Measurements from ENCODE around the gene MMP17. TPM values are rescaled to one million over a fixed set of nuclear protein-coding genes. Genes with fewer than 3 reads are reported as not detected.
A peak's percentile ranks its signal among the peaks of the same experiment; 100 is the strongest.

MMP17 gene
- total and polyA plus RNA-seq, 8 donors: 0.58 to 21.5 (median 2.5) TPM

DNA sequence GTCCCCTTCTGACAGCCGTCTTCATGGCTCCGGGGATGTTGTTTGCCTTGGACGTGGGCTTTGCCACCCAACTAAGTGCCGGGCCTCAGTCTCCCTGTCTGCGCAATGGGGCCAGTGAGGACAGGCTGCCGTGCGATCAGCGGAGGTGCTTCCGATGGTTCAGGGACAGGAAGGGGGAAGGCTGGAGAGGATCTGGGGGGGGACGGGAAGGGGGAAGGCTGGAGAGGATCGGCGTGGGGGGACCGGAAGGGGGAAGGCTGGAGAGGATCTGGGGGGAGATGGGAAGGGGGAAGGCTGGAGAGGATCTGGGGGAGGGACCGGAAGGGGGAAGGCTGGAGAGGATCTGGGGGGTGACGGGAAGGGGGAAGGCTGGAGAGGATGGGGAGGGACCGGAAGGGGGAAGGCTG is 3.4 kb downstream of the MMP17 start:
- Histone ChIP-seq H3K27me3 (peaks cover 0 to 4% (median 0%) of the 10 kb centered on the region in 4 donors), H3K4me1 (peaks cover 0 to 23% (median 0%) of the 10 kb centered on the region in 3 donors), H3K27ac (no peak overlapping the region), H3K4me3 (peak overlapping the region in 1 of 4 donors; percentile 26), H3K36me3 (no peaks in the 10 kb centered on the region), H3K9me3 (no peaks in the 10 kb centered on the region)
- FAIRE-seq (no peak), DNase-seq (no peak), ATAC-seq (no peak)
- TF ChIP-seq, protein P1, sequence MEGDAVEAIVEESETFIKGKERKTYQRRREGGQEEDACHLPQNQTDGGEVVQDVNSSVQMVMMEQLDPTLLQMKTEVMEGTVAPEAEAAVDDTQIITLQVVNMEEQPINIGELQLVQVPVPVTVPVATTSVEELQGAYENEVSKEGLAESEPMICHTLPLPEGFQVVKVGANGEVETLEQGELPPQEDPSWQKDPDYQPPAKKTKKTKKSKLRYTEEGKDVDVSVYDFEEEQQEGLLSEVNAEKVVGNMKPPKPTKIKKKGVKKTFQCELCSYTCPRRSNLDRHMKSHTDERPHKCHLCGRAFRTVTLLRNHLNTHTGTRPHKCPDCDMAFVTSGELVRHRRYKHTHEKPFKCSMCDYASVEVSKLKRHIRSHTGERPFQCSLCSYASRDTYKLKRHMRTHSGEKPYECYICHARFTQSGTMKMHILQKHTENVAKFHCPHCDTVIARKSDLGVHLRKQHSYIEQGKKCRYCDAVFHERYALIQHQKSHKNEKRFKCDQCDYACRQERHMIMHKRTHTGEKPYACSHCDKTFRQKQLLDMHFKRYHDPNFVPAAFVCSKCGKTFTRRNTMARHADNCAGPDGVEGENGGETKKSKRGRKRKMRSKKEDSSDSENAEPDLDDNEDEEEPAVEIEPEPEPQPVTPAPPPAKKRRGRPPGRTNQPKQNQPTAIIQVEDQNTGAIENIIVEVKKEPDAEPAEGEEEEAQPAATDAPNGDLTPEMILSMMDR (IDR thresholded peaks at IDR 0.05): no peak
- WGBS, 2 donors: 43 to 58% methylated on average over 16 of the region's 16 CpGs
- intact Hi-C loops (cut with DNase I): no loop called here

DNA sequence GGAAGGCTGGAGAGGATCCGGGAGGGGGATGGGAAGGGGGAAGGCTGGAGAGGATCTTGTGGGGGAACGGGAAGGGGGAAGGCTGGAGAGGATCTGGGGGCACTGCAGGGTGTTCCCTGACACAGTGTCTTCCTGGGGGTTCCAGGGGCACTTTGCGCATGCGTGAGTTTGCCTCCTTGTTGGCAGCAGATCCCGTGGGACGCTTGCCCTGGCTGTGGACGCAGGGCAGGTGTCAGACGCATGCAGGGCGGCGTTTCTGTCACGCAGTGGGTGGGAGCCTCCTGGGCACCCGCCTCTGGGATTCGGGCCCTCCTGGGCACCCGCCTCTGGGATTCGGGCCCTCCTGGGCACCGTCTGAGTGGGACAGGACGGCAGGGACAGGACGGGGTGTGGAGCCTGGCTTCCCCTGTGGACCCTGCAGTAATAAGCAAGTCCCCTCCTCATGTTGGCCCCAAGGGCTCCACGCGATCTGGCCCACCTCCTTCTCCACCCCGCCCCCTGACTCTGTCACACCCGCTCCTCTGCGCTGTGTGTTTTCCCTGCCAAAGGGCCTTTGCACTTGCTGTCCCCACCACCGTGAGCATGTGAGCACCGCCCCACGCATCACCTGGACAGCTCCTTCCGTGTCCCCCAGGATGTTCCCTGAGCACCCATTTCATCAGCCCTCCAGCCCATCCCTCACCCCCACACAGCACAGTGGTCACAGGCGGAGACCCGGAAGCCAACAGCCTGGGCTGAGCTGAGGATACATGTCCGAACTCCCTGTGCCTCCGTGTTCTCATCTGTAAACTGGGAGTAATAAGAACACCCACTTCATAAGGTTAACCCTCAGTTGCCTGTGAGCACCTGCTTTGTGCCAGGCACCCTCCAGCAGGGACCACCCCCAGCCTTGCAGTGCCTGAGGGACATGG is 4.4 kb downstream of the MMP17 start:
- ATAC-seq: no peak
- peaks cover 0 to 20% (median 0%) of the 10 kb centered on the region in 3 donors for H3K4me1 ChIP-seq
- TF ChIP-seq, protein P1 (IDR thresholded peaks at IDR 0.05): no peak
- no peak for FAIRE-seq
- intact Hi-C loops (cut with DNase I): no loop called here
- H3K36me3 ChIP-seq: no peaks in the 10 kb centered on the region
- peak in 3 of 6 donors; percentile 37 to 68 (median 56) for DNase-seq
- H3K9me3 ChIP-seq: no peaks in the 10 kb centered on the region
- no peak overlapping the region for H3K4me3 ChIP-seq
- peaks cover 0 to 4% (median 0%) of the 10 kb centered on the region in 4 donors for H3K27me3 ChIP-seq
- 46 to 59% methylated on average over 27 to 31 of the region's 31 CpGs for WGBS, 2 donors
- no peak overlapping the region for H3K27ac ChIP-seq

DNA sequence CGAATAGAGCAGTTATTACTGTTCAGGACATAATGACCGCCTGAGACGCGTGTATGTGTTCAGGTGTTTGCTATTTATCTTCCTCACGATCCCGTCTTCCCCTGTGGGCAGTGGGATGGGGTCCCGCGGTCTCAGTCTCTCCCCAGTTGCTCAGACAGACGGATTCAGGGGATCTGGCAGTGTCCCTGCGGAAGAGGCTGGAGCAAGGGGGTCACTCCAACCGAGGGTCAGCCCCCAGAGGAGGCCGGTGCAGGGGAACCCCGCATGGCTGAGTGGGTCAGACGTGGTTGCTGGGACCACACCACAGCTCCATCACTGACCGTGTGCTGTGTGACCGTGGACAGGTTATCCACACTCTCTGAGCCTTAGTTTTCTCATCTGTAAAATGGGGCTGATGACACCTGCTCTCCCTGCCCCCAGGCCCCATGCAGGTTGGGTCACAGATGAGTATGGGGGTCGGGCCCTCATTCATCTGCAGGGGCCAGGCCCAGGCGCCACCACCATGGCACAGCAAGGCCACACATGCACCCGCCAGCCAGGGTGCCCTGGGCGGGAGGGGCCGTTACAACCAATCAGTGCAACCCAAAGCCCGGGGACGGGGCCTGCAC is 5.2 kb downstream of the MMP17 start:
- no peaks in the 10 kb centered on the region for H3K9me3 ChIP-seq
- H3K27me3 ChIP-seq: peaks cover 0 to 4% (median 0%) of the 10 kb centered on the region in 4 donors
- DNase-seq (peak in 1 of 6 donors; percentile 21), ATAC-seq (no peak), FAIRE-seq (no peak)
- intact Hi-C loops (cut with DNase I): no loop called here
- TF ChIP-seq, protein P1 (IDR thresholded peaks at IDR 0.05): no peak
- H3K27ac ChIP-seq: no peak overlapping the region
- H3K36me3 ChIP-seq: no peaks in the 10 kb centered on the region
- H3K4me1 ChIP-seq: peaks cover 0 to 17% (median 0%) of the 10 kb centered on the region in 3 donors
- 54 to 68% methylated on average over 23 of the region's 23 CpGs for WGBS, 2 donors
- H3K4me3 ChIP-seq: no peak overlapping the region

DNA sequence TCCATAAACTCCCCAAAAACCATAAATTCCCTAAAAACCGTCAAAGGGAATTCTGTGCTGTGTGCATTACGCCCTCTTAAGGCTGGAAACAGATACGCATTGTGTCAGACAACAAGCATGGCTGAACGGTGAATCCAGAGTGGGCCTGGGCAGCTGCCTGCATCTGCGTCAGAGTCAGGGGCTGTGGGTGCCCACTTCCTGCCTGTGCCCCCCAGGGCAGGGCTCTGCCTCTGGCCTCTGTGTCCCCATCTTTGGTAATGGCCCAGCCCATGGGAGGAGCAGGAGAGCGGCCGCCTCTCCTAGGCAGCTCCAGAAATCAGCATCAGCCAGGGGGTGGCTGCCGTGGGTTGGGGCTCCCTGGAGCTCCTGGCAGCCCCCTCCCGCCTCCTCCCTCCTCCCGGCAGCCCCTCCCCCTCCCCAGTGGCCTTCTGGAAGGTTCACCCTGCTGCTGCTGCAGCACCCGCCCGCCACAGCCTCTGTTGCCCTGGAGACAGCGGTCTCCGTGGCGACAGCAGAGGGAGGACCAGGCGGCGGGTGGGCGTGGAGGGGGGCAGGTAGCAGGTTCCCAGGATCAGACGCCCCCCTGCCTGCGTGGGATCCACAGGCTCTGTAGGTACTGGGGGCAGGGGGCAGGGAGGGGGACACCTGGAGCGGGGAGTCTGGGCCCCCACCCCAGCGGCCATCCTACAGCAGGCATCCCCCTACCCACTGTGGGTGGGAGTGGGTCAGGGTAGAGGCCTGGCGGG is 5.9 kb downstream of the MMP17 start:
- Histone ChIP-seq H3K36me3 (no peaks in the 10 kb centered on the region), H3K27me3 (peaks cover 0 to 4% (median 0%) of the 10 kb centered on the region in 4 donors), H3K4me1 (peaks cover 0 to 14% (median 0%) of the 10 kb centered on the region in 3 donors), H3K9me3 (no peaks in the 10 kb centered on the region), H3K27ac (no peak overlapping the region), H3K4me3 (no peak overlapping the region)
- TF ChIP-seq, protein P1 (IDR thresholded peaks at IDR 0.05): no peak
- ATAC-seq (no peak), DNase-seq (peak in 3 of 6 donors; percentile 21 to 62 (median 34)), FAIRE-seq (no peak)
- 41 to 53% methylated on average over 17 to 23 of the region's 23 CpGs for WGBS, 2 donors
- intact Hi-C loops (cut with DNase I): no loop called here

Data from pancreas (tissue), 10 donors.